ENCODE measurements around the gene ASCC3.

The ASCC3 gene

DNA sequence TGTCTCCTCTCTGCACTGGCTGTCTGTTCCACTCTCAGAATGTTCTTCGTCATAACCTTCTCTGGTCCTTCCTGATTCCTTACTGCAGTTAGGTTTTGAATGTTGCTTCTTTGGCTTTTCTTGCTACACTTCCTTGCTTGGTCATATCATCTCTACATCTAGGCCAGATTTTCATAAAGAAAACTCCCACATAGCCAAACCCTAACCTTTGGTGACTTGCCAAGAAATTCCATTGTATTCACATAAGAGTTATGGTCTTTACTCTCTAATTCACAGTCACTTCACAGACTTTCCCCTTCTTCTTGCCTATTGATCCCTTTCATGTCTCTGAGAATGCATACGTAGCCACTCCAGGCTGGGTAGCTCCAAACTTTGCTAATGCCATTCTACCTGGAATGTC lies 374.5 kb downstream of the ASCC3 start:
- no peak for DNase-seq (ENCODE audit: low read depth in 2 of 3, low spot score in 1 of 3)

DNA sequence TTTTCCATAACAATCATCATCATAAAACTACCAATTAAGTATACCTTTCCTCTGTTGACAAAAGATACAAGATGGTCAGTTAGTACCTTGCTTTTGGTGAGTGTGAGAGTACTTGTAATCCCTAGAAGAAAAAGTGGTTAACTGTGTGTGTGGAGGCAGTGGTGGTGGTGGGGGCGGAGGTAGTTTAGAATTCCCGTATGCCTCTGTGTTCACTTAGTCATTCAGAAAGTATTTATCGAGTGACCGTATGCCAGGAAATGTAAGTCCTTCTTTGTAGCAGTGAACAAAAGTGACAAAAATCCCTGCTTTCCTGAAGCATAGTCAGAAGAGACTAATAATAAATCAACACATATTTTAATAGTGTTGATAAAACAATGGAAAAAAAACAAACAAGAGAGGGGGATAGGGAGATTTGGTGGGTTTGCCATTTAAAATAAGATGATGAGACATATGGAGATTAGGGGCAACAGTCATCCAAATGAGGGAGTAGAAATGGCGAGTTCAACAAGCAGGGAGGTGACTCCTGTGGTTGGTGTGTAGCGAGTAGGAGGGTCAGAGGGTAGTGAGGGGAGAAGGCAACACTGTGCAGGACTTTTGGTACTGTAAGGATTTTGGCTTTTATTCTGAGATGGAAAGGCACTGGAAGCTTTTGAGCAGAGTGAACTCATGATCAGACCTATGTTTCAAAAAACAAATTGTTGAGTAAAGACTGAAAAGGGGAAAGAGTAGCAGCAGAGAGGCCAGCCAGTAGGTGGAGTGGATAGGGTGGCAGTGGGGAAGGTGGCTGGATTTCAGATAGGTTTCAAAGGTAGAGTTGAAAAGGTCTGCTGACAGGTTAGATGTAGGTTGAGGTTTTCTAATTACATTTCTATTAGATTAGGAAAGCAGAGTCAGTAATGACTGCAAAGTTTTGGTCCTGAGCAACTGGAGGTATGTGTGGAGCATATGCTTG lies 376.1 kb downstream of the ASCC3 start:
- DNase-seq (ENCODE audit: low read depth in 2 of 3, low spot score in 1 of 3), result no peak

DNA sequence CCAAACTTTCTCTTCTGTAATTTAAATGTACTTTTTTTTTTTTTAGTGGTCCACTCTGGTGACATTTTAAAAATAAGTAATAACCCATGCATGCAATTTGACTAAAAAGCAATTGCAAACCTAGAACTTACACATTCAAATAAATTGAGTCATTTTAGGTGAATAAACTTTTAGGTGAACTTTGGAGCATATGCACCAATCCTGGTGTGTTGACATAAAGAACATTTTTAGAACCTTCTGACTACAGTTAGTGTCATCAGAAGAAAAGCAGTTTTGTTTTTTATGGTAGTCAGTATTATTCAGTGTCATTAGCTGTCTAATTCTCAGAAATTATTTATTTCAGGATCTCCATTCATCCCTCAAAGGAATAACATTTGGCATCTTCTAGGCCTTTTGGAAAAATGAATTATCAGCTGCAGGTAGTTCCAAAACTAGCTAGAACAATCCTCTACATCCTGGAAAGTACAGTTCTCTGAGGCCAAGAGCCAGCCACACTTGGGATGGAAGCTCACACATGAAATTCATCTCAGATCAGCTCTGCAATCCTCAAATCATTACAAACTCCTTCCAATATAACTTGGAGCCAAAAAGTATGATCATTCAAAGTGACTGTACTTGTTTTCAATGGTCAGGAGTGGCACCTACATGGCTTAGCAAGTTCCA lies 378.0 kb downstream of the ASCC3 start:
- no peak for DNase-seq (ENCODE audit: low read depth in 2 of 3, low spot score in 1 of 3)

DNA sequence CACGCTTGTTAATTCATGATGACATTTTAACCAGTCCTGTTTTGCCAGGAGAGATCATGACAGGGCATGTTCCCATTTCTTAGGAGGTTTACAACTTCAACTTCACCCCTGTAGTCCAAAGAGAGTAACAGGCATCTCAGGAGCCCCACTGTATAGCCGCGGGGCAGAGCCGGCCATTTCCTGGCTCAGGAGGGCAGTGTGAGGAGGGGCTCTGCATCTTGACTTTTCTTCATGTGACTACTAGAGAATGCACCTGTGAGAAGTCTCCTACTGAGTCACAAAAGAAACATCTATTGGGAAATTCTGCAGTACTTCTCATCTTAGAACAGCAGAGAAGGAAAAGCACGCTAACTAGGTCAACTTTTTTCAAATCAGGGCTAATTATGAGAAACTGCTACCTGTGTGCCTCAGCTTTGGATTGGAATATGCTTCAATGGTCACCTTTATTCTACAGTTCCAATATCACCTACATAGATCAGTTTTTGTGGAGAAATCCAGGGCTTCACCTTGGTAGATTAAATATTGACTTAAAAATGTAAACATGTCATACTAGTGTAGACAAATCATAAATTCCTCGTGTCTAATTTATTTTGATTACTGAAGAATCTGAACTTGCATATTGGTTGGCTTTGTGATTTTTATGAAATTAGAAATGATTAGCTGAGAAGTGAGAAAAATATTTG lies 387.8 kb downstream of the ASCC3 start:
- no peak for DNase-seq (ENCODE audit: low read depth in 2 of 3, low spot score in 1 of 3)

DNA sequence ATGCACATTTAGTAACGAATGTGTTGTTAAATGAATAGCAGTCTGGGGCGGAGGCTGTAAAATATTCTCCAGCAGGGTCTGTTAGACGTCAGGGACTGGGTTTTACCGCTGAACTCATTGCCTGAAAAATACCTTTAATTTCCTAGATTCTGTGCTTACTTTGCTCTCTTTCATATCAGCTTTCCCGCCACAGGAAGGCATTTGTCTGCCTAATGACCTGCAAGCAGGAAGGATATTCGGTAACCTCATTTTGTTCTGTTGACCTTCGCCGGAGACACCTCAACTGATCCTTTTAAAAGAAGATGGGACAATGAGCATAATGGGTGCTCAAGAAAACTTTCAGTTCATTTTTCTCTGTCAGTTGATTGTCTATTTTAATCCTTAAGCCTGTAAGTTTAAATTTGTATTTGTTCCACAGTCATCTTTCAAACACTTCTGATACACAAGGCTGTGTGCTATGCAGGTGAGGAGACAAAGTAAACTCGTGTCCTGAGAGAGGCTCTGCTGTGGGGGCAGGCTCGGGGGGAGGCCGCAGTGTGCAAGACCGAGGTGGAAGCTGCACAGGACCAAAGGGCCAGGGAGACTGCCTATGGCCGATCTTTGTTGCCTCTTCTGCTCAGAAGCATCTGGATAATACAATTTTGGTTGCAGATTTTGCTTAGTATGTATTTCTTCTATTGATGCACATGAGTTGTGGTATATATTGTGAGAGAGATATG lies 389.0 kb downstream of the ASCC3 start:
- DNase-seq (ENCODE audit: low read depth in 2 of 3, low spot score in 1 of 3), result no peak

DNA sequence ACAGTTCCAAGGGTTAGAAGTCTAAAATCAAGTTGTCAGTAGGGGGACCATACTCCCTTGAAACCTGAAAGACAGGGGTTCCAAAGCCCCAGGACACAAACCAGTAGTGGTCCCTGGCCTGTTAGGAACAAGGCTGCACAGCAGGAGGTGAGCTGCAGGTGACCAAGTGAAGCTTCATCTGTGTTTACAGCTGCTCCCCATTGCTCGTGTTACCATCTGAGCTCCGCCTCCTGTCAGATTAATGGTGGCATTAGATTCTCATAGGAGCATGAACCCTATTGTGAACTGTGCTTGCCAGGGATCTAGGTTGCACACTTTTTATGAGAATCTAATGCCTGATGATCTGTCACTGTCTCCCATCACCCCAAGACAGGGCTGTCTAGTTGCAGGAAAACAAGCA lies 391.1 kb downstream of the ASCC3 start:
- DNase-seq (ENCODE audit: low read depth in 2 of 3, low spot score in 1 of 3), result no peak

DNA sequence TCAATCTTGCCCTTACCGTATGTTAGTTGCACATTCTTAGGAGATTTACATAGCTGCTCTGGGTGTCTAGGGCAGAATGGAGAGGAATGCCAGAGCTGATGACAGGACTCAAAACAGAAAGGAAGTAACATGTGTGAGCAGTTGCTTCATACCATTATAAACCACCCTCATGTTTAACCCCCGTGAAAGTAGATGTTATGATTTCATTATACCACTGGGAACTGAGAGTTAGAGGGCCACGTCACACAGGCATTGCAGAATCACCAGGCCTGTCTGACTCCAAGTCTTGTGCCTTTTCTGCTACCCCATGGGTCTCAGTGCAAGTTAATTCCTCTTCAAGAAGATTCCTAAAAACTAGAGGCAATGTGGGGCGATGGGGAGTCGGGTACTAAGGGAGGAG lies 392.9 kb downstream of the ASCC3 start:
- DNase-seq (ENCODE audit: low read depth in 2 of 3, low spot score in 1 of 3), result no peak

DNA sequence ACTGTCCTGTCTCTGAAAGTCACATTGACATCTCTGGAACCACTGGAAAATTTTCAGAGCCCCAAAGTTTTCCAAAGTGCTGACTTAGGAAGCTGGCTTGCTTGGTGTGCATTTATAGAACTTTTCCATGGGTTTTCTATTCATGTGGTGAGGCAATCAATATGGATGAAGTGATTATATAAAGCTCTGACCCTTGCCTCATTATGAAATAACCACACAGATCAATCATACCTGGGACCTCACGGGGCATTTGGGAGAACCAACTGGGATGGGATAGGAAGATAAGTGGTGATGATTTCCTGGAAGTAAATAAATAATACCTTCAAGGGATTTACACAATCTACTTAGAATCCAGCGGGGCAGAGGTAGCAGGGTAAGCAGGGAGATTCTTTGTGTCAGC lies 393.5 kb downstream of the ASCC3 start:
- DNase-seq (ENCODE audit: low read depth in 2 of 3, low spot score in 1 of 3), result no peak

DNA sequence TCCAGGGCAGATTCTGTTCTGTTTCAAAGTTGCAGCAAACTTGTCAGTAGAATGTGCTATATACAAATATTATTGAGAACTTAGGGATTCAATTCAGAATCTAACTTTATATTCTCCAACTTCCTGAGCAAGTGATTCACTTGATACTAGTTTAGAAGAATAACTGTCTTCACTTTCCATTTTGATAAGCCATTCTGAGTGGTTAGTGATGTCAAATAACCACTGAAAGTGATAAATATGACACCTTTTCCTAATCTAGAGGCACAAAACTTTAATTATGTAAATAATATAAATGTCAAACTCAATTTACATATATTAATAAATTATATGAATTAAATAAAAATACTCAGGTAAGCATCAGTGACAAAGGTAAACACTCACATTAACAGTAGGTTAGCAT lies 395.9 kb downstream of the ASCC3 start:
- DNase-seq (ENCODE audit: low read depth in 2 of 3, low spot score in 1 of 3), result no peak

DNA sequence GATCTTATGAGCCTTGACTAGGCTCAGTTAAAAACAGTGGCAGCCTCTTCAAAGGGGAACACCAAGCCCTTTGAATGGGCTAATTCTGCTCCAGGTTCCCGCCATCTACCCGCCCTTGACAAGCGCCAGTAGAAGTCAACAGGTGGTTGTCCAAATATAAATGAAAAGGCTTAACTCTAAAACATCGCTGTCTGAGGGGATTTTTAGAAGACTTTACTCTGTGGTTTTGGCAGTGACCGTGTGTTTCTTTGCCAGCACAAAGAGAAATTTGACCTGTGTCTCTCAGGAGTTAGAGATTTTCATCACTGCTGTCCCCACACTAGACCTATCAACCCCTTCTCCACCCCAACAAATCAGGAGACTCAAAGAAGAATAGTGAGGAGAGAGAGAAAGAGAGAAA lies 396.7 kb downstream of the ASCC3 start:
- no peak for DNase-seq (ENCODE audit: low read depth in 2 of 3, low spot score in 1 of 3)

DNA sequence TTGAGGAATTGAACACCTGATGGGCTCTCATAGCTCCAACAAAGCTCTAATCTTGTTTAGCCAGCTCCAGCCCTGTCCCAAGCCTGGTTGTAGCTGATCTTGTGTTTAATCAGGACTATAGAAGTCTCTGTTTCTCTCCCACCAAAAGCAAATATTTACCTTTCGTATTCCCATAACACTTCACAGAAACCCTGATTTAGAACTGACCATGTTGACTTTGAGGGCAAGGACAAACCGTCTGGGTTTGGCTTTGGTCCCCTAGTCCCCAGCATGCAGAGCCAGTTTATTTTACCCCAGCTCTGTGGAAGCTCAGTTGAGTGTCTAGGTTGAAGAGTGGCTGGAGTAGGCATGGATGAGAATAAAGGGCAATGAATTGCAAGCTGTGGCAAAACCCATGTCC lies 398.4 kb downstream of the ASCC3 start:
- DNase-seq (ENCODE audit: low read depth in 2 of 3, low spot score in 1 of 3), result no peak

DNA sequence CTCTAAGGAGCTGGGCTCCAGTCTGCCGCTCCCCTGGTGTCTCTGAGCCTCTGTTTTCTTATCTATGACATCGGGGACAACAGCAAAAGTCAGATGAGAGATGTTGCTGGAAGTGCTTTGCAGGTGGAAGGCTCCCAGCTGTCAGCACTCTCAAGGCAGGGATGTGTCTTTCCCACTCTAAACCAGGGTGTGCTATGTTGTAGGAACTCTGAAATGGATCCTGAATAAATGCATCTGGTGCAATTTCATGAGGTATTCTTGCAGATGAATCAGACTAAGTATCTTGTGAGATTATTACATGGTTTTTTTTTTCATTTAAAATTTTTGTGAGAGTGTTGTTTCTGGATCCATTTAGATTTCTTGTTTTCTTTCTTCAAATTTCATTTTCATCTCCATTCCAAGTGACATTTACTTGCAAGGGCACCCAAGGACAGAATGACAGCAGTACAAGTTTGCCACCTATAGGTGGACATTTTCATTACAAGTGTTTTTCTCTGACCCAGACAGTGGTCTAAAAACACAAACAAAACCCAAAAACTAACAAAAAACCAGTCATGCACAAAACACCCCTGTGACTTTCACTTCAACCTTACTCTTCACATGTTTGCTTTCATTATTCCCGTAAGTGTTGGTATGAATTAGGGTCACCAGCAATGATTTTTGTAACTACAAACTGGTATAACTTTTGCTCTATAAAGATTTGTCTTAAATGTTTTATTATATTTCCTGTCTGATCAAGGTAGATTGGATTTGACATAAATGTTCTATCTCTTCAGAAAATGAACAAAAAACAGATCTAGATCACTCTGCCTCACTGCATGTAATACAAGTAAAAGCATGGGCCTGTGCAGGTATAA lies 401.7 kb downstream of the ASCC3 start:
- no peak for DNase-seq (ENCODE audit: low read depth in 2 of 3, low spot score in 1 of 3)

DNA sequence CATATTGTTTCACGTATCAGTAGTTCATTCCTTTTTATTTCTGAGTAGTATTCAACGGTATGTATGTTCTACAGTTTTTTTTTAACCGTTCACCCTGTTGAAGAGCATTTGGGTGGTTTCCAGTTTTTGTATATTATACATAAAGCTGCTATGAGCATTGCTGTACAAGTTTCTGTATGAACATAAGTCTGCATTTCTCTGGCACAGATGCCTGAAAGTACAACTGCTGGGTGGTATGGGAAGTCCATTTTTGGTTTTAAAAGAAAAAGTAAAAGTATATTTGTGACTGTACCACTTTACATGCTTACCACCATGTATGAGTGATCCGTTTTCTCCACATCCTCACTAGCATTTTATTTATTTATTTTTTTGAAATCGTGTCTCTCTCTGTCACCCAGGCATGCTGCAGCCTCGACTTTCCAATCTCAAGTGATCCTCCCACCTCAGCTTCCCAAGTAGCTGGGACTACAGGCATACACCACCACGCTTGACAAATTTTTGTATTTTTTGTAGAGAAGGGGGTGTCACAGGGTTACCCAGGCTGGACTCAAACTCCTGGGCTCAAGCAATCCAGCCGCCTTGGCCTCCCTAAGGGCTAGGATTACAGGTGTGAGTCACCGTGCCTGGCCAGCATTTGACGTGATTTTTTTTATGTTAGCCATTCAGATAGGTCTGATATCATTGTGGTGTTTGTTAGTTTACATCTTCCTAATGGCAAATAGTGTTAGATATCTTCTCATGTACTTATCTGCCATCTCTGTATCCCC lies 405.4 kb downstream of the ASCC3 start:
- no peak for DNase-seq (ENCODE audit: low read depth in 2 of 3, low spot score in 1 of 3)

DNA sequence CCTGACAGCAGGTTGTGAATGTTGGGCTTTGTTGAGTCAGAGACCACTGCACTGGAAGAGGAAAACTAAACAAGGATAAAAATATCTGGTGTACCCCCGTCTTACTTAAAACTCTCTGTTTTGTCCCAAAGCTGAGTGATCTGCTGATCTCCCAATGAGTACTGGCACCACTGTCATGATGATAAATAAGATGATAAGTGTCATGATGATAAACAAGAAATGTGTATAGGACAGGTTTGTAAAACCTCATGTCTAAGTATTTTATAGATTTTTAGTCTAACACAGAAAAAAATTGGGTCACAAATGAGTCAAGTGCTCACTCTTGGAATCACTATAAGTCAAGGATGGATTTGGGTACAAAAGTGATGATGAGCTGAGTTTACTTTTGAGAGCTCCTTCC lies 407.9 kb downstream of the ASCC3 start:
- DNase-seq (ENCODE audit: low read depth in 2 of 3, low spot score in 1 of 3), result no peak

DNA sequence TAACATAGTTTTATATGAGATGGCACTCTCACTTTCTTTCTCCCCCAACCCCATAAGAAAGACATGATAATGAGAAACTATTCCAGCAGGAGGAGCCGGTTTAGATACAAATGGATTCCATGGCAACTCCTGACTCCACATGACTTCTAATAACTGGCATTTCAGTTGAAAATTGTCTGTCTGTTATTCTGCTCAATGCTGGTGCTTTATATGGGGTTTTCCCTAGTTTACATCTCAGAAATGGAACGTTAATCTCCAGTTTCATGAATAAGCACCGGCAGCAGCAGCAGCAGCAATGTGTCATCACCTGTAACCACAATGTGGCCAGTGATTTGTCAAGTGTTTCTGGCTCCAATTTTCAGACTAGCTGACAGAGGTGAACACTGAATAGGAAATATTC lies 408.5 kb downstream of the ASCC3 start:
- DNase-seq (ENCODE audit: low read depth in 2 of 3, low spot score in 1 of 3), result peak; percentile 20 to 27 (median 22)

DNA sequence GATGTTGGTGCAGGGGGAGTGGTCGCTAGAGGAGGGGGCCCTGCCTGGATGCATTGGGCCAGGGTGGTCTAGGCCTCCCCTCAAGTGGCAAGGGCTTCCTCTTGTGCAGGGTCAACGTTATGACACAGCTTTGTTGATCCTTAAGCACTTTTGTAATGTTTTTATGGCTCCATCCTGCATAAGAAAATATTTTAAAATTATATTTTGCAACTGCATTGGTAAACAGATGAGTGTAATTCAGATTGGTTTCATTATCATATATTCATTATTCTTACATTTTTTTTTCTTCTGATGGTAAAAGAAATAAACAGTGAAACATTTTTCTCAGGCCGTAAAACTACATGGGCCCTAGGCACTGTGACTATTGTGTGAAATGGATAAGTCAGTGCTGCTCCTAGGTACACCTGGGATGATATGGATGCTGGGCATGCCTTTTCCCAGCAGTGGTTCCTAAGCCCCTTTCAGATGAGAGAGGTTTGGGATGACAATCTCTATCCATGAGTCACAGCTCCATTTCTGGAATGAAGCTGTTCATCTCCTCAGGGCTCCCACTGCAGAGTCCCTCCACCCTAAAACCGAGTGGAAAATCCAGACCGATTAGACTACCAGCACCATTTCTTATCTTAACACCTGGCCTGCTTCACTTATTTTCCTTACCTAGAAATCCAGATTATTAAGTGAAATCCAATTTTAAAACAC lies 410.6 kb downstream of the ASCC3 start:
- no peak for DNase-seq (ENCODE audit: low read depth in 2 of 3, low spot score in 1 of 3)

DNA sequence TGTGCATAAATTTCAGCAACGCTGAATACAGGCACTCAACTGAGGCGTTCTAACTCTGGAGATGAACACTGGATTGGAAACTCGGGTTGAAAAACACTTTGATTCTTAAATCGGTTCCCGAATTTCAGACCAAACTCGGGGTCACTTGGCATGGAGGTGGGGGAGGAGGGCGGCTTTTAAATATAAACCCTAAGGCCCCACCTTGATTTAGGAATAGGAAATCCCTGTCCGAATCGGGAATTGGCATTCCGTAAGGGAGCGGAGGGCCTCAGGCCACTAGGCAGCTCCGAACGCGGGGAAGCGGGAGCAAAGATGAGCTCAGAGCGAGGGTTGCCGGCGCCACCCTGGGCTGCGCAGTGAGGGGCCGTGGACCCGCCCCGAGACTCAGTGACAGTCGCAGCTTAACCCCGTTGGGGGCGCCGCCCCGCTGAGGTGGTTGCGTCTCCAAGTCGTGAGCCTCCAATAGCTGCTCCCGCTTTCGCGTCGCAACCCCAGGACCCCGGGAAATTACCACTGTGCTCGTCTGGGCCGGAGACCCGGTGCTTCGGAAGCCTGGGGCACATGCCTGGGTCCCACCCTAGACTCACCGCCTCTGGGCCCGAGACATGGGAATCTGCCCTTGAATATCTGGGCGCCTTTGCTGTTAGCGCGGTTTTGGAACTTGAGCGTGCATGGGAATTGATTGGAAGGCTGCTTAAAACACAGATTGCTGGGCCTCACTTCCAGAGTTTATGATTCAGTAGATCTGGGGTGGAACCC lies 411.8 kb downstream of the ASCC3 start:
- no peak for DNase-seq (ENCODE audit: low read depth in 2 of 3, low spot score in 1 of 3)

DNA sequence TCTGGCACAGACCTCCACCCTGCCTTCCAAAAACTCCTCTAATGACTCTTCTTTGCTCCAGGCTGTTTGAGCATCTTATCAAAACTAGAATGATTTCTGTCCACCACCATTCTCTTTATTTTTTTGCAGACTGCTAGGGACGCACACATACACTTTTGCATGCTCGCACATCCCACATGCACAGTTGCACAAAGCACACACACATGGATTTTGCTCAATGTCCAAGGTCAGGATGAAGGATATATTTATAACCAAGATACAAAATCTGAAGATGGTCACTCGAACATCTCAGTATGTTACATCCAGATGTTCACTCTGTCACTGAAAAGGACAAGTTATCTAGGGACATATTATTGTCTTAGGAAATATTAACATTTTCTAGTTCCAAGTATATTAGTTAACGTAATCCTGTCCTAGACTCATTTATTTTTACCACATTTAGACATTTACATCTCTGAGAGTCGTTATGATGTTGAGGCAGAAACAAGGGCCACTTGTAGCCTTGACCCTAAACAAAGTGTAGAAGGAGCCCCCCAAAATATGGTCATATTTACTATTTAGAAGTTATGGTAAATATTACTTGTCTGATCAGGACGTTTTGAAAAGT lies 413.0 kb downstream of the ASCC3 start:
- DNase-seq (ENCODE audit: low read depth in 2 of 3, low spot score in 1 of 3), result no peak
